ENCODE results near the gene FBXO42.

Gene FBXO42

GRCh38 chr1:16351994-16352841 lies at the start of gene FBXO42:
FBXO42 (minus strand) TSS chr1:16352480; CDS start chr1:16315418, 37,062 bp downstream.
- peak; percentile 96 for DNase-seq

- DNase-seq = no peak
Observed at GRCh38 chr1:16398371-16398953, 46.2 kb upstream of the FBXO42 start.

DNA sequence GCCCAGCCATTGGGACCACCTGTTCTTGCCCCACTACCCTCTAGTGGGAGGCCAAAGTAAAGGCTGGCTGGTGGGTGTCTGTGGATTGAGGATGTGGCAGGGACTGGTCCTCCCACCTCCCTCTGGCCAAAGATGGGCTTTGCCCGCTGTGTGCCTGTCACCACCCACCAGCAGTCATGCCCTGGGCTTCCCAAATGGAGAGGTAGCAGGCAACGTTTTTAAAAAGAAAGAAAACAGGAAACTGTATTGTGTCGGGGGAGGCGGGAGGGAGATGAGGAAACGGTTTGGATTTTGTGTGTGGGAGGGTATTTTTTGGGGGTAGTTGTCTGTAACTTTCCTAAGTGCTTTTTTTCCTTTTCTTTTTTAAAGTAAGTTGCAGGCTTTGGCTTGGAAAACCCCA lies 44.8 kb upstream of the FBXO42 start:
- no peak for DNase-seq

- DNase-seq = no peak
Observed at GRCh38 chr1:16396591-16396990, 44.3 kb upstream of the FBXO42 start.

GRCh38 chr1:16394977-16395376 lies 42.7 kb upstream of the FBXO42 start:
- no peak for DNase-seq

DNA sequence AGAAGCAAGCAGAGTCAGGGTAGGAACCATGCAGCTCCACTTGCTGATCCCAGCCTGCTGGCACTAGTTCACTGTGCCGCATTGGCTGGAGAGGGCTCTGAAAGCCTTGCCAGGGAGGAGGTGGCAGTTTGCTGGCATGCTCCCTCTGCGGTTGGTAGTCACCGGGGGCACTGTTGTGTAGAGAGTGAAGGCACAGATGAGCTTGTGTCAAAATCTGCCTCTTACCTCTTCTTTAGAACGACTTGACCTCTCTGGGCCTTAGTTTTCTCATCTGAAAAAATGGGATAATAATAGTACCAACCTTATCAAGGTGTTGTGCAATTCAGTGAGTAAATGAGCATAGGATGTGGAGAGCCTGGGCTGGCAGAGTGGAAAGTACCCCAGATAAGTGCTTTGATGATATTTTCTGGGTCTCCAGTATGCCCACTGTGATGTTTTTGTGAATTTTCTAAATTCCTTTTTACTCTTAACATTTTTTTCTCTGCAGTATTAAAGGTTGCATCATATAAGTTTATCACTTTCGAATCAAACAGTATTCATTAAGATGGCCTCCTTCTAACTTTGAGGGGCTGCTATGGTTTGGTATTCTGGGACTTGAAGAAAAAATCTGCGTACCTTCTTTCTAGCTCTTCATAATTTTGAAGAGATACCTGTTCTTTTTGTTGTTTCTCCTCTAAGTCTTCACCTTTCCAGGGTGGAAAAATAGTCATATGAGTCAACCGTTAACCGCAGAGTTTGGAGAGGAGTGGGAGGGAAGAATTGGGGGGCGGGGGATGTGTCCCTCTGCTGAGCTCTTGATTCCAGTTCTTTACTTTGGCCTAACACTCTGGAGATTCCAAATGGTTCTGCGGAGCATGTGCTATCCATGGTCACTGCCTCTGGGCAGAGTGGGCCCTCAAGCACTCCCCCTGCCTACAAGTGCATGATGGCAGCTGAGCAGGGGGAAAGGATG lies 41.6 kb upstream of the FBXO42 start:
- DNase-seq = no peak

DNA sequence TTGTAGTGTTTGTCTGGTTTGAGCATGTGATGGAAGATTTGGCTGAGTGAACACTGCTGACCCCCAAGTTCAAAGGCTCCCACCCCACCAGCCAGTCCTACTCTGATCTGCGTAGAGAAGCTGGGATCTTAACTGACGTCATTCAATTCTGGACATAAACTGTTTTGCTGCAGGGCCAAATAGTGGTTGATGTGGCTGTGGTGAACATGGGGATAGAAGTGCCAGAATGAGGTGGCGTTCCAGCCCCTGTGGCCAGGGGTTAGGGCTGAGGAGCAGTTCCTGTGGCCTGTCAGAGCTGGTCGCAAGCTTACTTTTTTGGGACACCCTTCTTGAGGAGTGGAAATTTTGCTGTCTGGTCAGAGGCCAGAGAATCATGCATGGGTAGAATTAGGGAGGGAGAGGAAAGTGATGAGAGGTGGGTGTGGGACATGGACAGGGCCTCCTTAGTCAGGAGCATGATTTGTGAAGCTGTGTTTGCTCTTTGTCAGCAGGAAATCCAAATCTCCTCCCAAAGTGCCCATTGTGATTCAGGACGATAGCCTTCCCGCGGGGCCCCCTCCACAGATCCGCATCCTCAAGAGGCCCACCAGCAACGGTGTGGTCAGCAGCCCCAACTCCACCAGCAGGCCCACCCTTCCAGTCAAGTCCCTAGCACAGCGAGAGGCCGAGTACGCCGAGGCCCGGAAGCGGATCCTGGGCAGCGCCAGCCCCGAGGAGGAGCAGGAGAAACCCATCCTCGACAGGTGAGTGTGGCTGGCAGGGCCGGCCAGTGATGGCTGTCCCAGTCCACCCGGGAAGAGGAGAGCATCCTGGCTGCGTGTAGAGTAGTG lies 40.7 kb upstream of the FBXO42 start:
- DNase-seq = no peak

- no peak for DNase-seq
Observed at GRCh38 chr1:16391411-16391810, 39.1 kb upstream of the FBXO42 start.

DNA sequence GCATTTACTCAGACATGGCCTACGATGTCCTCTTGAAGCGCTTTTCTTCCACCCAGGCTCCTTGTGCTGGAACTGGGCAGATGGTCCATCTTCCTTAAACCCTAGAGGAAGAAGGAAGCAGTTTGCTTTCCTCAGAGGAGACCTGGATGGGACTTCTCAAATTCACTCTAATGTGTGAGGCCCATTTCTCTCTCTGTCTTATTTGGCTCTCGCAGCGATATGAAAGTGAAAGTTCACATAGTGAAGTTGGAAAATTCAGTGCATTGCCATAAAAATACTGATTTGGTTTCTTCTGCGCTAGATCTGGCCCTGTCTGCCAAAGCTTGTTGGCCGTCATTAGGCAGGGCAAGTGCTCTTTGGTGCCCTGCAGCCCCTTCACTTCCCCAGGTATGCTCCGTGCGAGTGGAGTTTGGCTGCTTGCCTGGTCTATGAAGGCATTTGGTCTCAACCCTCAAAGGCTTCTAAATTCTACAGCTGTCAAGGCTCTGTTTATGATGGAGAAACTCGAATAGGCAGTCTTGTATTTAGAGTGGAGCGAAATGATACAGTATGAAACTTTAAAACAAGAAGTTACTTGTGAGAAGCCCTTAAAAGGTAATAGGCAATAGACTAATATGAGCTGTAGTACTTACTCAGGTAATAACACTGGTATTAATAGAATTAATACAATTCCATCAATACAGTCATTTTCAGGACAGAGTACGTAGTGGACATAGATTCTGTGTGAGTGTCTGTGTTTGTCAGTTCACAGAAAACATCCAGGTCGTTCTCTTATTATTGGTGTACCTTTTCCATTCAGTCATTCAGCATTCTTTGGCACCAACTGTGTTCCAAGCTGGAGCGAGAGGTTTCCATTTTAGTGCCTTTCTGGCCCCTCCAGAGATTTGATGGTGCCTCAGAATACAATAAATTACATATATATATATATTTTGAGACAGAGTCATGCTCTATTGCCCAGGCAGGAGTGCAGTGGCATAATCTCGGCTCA lies 35.2 kb upstream of the FBXO42 start:
- peak; percentile 24 for DNase-seq

DNA sequence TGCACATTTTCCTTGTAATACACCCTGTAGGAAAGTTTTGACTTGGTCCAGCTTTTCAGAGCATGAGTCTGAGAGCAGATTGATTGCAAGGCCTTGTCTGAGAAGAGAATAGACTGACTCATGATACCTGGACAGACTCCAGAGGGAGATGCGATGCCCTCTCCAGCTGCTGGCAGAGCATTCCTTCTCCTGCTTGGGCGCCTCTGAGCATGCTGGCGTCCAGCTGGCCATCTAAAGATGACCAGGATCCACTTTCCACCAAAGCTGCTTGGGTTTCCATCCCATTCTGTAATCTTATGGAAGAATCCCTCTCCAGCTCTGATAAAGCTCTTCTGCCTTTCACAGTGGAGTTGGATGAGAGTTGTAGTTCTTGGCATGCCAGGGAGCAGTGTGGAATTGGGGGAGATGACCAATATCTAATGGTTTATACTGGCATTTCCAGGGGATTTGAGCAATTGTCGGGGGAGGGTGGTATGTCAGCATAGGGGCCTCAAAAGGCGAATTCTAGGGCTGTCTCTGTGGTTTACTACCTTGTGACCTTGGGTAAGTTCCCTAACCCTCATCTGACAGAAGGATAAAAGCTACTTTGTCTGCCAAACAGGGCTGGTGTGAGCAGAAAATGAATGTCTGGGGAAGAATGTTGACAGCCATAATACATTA lies 34.3 kb upstream of the FBXO42 start:
- DNase-seq = peak; percentile 13

DNA sequence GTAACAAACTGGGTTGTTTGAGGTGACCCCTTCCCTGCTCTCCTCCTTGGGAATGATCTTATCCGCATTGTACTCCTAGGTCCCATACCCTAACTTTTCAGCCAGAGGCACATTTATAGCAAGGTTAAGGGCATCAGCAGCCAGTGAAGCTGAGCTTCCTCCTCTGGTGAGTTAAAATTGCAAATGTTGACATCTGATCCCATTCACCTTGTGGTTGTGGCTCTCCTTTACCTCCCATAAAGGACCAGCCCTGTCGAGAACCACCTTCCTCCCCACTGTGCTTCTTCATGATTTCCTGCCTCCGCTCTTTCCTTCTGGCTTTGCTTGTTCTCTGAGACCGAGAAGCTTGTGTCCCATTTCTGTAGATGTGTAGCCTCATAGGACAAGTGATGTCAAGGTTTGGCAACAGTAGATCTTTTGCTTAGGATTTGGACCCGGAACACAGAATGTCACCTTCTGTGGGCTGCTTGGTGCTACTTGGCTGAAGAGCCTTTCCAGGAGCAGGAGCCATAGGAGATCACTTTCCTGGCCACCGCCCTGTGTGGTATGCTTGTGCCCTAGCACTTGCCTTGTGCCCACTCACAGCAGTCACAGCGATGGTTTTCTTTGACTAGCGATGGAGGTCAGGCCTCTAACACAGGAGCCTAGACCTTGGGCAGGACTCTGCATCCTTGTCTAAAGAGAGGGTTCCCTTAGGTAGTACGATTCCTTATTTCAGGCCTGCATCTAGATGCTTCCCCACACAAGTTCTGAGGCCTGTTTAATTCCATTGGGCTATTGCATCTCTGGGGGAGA lies 33.6 kb upstream of the FBXO42 start:
- no peak for DNase-seq

DNA sequence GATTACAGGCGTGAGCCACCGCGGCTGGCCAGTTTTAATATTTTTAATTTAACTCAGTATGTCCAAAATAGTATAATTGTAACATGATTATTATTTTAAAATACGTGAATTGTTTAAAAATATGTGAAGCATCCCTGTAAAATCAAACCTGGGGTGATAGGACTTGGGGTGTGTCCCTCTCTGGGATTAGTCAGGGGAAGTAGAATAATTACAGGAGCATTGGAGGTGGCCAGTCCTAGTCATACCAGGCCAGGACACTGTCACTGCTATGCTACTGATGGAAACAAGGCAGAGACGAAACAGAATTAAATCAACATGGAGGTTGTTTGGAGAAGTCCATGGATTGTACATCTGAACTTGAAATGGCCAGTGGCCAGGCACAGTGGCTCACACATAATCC lies 31.6 kb upstream of the FBXO42 start:
- DNase-seq = no peak

DNA sequence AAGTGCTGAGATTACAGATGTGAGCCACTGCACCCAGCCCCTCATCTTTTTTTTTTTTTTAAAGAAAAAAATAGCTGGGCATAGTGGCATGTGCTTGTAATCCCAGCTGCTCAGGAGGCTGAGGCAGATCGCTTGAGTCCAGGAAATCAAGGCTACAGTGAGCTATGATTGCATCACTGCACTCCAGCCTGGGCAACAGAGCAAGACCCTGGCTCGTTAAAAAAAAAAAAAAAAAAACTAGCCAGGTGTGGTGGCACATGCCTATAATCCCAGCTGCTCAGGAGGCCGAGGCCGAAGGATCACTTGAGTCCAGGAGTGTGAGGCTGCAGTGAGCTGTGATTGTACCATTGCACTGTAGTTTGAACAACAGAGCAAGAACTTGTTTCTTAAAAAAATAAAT lies 28.6 kb upstream of the FBXO42 start:
- DNase-seq = no peak

DNA sequence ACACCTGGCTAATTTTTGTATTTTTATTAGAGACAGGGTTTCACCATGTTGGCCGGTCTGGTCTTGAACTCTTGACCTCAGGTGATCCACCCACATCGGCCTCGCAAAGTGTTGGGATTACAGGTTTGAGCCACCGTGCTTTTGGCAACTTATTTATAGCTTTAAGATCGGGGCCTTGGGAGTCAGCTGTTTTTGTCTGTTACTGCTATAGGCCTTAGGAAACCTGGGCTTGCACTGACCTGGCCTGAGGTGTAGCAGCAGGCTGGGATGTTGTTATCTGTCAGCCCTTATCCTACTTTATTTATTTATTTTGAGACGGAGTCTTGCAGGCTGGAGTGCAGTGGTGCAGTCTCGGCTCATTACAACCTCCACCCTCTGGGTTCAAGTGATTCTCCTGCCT lies 26.2 kb upstream of the FBXO42 start:
- no peak for DNase-seq

DNA sequence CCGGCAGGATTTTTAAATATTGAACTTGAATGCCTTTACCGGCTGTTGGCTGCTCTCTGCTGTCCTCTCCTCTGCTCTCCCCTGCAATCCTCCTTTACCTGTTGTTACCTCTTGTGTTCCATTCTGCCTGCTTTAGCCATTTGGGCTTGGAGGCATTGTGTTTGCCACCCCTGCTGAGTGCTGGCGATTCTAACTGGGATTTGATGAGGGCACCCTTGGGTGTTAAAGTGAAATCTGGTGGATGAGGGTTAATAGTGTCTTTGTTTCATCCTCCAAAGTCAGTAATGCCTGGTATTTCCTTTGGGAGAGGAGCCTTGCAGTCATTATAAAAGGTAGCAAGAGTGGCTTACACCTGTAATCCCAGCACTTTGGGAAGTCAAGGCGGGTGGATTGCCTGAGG lies 24.7 kb upstream of the FBXO42 start:
- no peak for DNase-seq

DNA sequence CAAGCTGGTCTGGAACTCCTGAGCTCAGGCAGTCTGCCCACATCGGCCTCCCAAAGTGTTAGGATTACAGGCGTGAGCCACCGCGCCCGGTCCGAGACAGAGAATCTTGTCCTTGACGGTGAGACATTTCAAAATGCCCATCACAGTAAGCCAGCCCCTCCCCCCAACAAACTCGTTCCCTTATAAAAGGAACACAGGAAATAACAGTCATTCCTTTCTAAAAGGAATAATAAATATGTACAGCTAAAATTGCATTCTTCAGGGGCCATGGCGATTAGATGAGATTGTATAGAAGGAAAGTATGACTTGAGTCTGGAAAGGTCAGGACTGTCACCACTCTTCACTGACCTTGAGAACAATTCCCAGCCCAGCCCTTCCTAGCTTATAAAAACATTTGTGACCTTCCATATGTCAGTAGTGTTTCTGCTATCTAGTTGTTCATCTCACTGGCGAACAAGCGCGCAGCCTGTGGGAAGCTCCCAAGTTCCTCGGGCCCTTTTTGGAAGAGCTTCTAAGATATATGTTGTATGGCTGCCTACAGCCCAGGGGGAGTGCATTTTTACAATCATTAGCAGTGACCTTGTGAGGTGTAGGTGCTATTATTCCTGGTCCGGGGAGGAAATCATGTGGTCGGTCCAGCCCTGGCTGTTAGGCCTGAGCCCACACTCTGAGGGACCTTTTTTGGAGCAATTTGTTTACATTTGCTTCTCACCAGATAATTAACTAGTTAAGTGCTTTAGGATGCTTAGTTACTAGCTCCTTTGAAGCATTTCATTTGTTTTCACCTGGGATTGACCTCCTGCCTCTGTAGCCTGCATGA lies 23.5 kb upstream of the FBXO42 start:
- no peak for DNase-seq

GRCh38 chr1:16374266-16374665 lies 22.0 kb upstream of the FBXO42 start:
- no peak for DNase-seq

DNA sequence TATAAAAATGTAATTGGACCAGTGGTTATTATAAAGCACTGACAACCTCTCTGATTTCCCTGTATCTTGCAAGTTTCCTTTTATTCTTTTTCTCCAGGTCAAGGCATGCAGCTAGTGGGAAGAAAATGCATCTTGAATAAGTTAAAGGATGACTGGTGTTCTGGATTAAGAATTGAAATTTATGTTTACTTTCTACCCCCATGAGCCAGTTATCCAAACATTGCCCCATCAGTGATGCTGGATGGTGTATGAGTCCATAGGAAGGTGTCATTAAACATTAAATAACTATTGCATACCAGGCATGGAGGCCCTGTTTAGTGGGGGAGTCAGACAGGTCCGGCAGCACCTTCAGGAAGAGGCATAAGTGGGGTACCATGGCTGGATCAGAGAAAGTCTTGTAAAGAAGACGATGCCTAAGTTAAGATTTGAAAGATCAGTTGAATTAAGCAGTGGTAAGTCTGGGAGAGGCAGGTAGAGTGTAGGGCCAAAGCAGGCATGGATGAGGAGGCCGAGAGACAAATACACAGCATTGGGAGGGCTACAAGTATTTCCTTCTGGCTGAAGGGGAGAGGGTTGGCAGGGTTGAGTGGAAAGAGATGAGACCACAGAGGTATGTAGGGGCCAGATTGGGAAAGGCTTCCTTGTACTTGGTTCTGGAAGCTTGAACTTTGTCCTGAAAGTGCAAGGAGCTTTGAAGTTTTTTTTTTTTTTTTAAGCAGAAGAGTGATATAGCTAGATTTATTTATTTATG lies 20.4 kb upstream of the FBXO42 start:
- DNase-seq = no peak

Measured in CD4-positive, alpha-beta T cell treated with Interleukin-12 subunit alpha and Interleukin-12 subunit beta, for 1 hour (primary cell).